GM12892 (cell line): ENCODE measurements around the gene RGS11.

Experiments
- POLR2A ChIP-seq: IDR thresholded peaks from 2 replicates; pipeline ENCODE4 v1.6.1; 2011; ENCODE audit warnings: low read depth, low read length, control low read depth
- POLR2AphosphoS5 ChIP-seq: IDR thresholded peaks from 2 replicates; pipeline ENCODE4 v1.6.1; 2011; ENCODE audit warnings: low read depth, low read length, control low read depth

DNA sequence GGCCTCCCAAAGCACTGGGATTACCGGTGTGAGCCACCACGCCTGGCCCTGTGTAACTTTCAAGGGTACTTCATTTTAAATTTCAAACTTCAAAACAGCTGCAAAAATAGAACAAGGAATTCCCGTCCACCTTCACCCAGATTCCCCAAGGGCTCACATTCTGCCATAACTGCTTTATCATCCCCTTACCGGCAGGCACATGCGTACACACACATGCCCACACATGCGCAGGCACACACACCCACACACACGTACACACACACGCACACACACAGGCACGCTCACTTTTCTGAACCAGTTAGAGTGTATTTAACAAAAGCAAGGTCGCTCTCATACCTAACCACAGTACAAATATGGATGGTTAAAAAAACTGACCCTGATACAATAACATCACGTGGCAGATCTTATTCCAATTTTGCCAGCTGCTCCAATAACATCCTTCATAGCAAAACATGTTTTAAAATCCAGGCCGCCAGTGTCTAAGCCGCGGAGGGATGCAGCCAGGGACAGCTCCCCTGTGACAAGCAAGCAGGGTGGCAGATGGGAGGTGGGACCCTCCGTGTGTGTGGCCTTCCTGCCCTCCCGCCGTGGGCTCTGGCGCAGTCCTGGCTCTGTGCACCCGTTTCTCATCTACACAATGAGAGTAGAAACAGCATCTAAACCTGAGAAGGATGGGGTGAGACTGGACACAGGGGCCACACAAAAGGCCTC, 30.3 kb upstream of the RGS11 start:
- TF ChIP-seq POLR2A (no peak), POLR2AphosphoS5 (no peak)
